CD4-positive, alpha-beta T cell treated with Interleukin-12 subunit alpha and Interleukin-12 subunit beta, for 1 hour (primary cell): ENCODE measurements around the gene LRTM2.
A peak's percentile ranks its signal among the peaks of the same experiment; 100 is the strongest.

Experiments
- DNase-seq: peaks from one replicate; pipeline ENCODE4 v3.0.0-alpha.2; 2020

LRTM2 gene

DNA sequence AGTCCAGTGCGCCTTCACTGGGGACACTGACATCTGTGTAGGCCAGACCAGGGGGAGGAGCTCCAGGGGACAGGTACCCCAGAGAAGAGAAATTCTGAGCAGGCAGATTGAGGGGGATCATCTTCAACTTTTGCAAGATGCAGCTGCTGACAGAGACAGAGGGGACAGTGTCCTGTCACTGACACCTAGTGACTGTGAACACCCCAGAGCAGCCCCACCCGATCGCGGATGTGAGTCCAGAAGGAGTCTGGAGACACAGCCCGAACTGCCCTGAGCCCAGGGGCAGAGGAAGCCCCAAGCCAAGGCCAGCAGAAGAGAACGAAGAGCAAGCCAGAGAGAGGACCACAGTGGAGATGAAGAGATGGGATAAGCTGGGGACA, 21.7 kb upstream of the LRTM2 start:
- no peak for DNase-seq

DNA sequence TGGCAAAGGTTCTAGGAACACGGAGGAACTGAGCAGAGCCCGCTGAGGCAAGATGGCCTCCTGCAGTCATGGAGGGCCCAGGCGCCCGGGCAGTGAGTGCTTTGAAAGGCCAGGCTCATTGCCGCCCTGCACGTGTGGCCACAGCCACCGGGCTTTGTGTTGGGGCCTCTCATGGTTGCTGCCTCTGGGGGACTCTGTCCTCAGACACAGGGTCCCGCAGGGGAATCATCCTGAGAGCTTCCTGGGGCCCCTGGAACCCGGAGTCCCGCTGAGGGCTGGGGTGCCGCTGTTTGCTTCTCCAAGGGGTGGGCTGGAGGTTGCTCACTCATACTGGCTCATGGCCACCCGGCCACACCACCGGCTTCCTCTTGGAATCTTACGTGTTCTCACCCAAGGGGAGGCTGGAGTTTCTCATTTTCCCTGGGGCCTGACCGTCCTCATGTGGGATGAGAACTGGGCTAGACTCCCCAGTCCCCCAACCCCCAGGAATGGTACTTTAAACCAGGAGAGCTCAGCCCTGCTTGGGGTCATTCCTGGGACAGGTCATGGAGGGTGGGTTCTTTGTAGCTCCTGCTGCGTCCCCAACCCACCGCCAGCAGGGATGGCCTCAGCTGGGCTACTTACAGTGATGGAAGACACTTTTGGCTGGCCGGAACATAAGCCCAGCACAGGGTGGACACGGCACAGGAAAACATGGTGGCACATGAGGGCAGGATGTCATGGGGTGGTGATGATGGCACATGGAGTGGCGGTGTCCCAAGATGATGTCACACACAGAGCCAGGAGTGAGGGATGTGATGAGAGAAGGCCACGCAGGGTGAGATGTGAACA, 21.1 kb upstream of the LRTM2 start:
- no peak for DNase-seq

DNA sequence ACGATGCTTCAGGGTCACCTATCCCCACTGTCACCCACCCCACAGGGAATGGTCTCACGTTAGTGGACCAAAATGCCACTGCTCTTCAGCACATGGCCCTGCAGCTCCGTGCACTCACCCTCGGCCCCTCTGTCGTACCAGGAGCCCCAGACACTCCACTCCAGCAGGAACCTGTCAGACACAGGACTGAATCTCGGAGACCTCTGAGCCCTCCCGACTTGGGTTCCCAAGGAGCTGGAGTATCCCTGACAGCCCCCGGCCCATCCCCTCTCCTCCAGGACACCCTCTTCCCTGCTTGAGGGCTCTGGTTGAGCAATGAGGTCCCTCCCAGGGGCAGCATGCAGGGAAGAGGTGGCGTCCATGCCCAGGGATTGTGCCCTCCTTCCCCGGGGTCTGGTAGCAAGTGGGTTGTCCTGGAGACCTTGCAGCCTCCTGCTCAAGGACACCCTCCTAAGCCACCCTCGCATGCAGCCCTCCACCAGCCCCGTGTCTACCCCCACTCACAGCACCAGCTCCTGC, 20.4 kb upstream of the LRTM2 start:
- DNase-seq: no peak

DNA sequence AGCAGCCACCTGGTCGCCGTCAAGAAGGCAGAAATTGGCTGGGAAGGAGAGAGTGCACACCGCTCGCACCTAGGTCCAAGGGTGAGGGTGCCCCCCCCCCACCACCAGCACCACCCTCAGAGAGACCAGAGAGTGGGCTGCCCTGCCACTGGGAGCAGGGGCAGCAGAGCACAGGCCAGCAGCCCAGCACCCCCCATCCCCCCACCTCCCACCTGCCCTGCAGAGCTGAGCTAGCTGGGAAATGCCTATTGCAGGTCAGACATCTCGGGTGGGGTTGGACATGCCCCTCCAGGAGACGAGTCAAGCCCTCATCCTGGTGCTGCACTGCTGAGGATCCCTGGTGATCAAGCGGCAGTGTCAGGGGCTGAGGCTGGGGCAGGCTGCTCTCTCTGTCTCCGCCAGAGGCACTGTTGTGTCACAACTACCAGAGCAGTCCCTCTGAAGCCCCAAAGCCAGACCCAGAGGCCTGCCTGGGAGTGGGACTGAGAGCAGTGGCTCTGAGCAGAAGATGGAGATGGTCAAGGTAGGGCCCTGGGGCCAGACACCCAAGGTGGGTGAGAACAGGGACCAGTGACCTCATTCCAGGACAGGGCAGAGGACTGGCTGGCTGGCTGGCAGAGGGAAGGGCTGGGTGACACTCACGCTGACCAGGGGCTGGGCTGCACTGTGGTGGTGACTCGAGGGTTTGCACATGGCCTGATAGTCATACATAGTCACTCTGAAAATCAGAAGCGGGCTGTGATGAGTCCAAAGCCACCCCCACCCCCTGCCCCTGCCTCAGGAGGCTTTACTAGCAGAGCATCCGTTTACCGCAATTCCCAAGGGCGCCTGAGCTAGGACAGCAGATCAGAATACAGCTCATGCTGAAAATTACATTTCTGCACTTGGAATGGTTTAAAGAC, 19.7 kb upstream of the LRTM2 start:
- no peak for DNase-seq

- no peak for DNase-seq
These were observed 18.9 kb upstream of the LRTM2 start for GRCh38 chr12:1801303-1801975.

GRCh38 chr12:1803736-1804135, 16.6 kb upstream of the LRTM2 start:
- no peak for DNase-seq

- peak; percentile 89 for DNase-seq
These were observed 15.6 kb upstream of the LRTM2 start for GRCh38 chr12:1804545-1805332.

DNA sequence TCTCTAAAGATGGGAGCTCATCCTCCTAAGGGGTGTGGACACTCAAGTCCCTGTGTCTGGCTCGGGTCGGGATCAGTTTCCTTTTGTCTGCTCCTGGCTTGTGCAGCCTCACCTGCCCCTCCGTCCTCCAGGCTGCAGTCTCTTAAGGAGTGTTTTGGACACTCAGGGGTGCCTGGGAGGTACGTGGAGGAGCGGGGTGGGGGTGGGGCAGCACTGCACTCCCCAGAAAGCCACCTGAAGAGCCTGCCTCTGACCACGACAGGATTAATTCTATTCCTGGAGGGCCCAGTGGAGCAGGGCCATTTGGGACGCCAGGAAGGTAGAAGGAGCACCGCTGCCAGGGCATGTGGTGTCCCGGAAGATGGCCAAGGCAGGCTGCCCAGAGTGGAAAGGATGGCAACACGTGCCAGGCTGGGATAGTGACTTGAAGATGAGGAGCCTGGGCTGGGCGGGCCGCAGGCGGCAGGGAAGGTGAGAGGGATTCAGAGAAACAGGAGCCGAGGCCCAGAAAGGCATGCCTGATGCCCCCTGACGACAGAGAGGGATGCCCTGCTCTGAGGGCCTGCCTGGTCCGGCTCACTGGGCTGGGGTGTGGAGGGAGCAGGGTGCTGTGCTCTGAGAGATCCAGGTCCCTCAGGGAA, 14.8 kb upstream of the LRTM2 start:
- no peak for DNase-seq

- DNase-seq: no peak
These were observed 13.9 kb upstream of the LRTM2 start for GRCh38 chr12:1806301-1807086.

GRCh38 chr12:1807087-1807860, 13.1 kb upstream of the LRTM2 start:
- no peak for DNase-seq

DNA sequence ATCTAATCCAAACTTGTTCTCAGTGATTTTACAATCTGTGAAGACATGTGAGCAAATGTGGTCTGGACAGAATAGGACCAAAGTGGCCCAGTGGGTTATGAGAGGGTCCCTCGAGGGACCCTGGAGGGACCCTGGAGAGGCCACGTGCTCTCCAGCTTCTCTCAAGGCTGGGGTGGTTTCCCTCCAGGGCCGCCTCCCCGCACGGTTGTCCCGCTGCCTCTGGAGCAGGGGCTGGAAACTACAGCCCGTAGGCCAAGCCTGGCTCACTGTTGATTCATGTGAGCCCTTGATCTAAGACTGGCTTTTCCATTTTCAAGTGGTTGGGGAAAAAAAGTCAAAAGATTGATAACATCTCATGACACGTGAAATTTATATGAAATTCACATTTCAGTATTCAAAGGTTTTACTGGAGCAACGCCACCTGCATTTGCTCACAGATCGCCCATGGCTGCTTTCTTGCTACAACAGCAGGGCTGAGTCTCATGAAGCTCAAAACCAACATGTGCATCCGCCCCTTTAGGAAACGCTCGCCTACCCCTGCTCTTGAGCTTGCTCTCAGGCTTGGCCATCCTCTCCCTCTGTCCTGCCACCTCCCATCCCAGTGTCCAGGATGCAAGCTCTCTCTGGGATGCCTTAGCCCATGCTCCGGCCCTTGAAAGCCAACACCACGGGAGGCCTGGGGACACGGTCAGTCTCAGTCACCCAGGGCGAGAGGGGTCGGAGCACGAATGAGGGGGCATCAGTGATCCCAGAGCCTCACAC, 12.1 kb upstream of the LRTM2 start:
- DNase-seq: no peak

DNA sequence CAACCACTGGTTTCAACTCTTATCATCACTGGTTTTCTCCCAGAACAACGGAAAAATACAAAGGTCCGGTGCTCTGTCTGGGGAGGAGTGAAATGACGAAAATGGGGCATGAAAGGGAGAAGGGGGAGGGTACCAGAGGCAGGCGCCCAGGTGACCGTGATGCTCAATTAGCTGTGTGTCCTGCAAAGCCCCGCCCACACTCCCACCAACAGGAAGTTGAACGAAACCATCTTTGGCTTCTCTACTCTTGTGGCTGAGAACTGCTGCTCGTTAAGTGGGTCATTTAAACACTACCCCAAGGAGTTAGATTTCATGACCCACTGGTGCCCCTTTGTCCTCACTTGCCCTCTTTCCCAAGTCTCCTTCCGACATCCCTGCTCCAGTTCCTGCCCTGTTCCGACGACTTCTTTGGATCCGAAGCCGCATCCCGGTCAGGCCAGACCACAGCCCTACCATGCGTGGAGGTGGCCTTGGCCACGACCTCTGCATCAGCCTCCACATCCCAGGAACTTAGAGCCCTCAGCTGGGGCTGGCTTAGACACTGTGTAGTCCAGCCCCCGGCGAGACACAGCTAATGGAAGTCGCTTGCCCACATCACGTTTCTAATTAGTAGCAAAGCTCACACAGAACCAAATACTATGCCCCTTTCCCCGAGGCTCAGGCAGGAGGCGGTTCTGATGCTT, 11.4 kb upstream of the LRTM2 start:
- peak; percentile 23 for DNase-seq

DNA sequence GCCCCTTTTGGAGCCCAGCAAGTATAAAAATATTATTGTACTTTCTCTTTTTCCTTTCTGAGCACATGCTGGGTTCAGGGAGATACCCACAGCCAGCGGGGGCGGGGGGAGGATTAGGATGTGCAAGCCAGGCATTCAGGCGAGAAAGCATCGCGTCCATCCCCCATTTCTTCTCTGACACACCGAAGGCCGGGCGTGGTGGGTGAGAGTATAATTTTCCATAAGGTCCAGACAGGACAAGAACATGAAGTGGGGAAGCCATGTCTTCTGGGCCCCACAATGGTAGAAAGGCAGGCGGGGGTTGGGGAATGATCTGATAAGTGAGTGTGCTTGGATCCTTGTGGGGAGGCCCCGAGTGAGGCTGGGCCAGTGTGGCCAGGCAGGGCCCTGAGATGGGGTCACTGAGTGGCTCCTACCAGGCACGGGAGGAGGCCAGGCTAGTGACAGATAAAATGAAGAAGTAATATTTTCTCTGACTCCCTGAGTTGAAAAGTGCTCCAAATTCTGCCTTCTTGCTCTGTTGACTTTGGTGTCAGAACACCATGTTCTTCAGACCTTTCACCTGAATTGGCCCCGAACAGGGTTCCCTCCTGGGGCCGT, 10.7 kb upstream of the LRTM2 start:
- no peak for DNase-seq

GRCh38 chr12:1810201-1810930, 10.0 kb upstream of the LRTM2 start:
- no peak for DNase-seq

- DNase-seq: no peak
These were observed 9.5 kb upstream of the LRTM2 start for GRCh38 chr12:1810931-1811280.

DNA sequence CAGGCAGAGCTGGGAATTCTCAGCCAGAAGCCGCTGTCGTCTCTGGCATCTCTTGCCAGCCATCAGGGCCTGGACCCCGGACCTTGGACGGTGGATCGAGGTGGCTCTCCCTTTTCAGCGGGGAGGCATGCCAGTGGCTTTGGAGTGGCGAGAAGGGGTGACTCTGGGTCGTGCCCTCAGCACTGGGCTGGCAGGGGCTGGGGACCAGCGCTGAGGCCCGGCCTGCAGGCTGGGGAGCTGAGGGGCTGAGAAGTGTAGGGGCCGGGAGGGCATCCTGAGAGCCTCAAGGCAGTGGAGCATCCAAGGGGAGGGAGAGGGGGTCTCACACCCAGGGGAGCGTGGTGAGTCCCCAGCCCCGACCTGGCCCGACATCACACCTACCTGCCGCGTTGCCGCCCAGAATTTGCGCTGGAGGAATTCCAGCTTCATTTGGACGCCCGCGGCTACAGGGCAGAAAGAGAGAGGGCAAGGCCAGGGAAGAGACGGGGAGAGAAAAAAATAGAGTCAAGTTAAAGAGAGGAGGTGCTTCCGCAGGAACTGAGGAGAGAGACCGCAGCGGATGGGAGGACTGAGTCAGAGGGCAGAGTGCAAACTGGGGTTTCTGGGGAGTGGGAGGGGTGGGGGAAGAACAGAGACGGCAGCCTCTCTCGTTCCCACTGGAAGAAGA, 9.0 kb upstream of the LRTM2 start:
- peak; percentile 35 for DNase-seq

DNA sequence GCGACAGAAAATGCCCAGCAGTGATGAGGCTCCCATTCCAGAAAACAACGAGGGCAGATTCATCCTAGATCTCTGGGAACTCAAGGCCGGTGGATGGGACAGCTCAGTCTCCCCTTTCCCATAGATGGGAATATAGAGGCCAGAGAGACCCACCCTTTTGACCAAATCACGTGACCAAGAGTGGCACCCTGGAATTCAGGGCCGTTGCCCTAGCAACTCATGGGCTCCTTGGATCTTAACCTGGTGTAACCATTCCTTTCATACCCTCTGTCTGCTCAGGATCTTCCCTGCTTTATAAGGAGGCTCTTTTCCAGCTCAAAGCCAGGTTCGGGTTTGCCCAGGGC, 8.4 kb upstream of the LRTM2 start:
- no peak for DNase-seq
